Measurements from ENCODE around the gene KSR2. TPM values are rescaled to one million over a fixed set of nuclear protein-coding genes. Genes with fewer than 3 reads are reported as not detected.

Gene KSR2
- total and polyA plus RNA-seq, 10 of the 15 experiments (the other 5 are each of a cell fraction or from before 2014, with no cell fraction given) = under 0.01 to 1.5 (median 0.01) TPM; not detected in 3

GRCh38 chr12:117466677-117467362, 502.0 kb downstream of the KSR2 start (continued):
- no peak for TF ChIP-seq ZBTB40 (IDR thresholded peaks at IDR 0.05; ENCODE audit: borderline replicate concordance)
- no peak for TF ChIP-seq KDM1A (IDR thresholded peaks at IDR 0.05; ENCODE audit: borderline replicate concordance)

- WGBS (ENCODE audit: insufficient coverage, insufficient replicate concordance, low lambda C conversion rate, missing lambda C conversion rate) = 5% methylated on average over 3 of the region's 3 CpGs
Measured at GRCh38 chr12:117461732-117462131, 507.1 kb downstream of the KSR2 start.

More at GRCh38 chr12:117461732-117462131, 507.1 kb downstream of the KSR2 start:
- no peak overlapping the region for H3K27ac ChIP-seq (ENCODE audit: control insufficient read depth, insufficient read depth)
- no peak for ATAC-seq
- H3K27me3 ChIP-seq (replicated peaks in 1 of 2; ENCODE audit: control insufficient read depth in 2 of 2, insufficient read depth in 2 of 2, low read length in 1 of 2) = no peaks in the 10 kb centered on the region
- H3K4me2 ChIP-seq (ENCODE audit: control insufficient read depth, insufficient read depth) = no peak overlapping the region
- H2AFZ ChIP-seq (ENCODE audit: control insufficient read depth, low read depth, low read length) = no peak overlapping the region
- no TSS peak for BruUV-seq (replicated peaks)
- intact Hi-C loops (cut with micrococcal nuclease; ENCODE audit: unreplicated experiment) = no loop called here
- CTCF ChIA-PET = no interaction called here
- H3K4me3 ChIP-seq = no peak overlapping the region
- no peaks in the 10 kb centered on the region for H4K20me1 ChIP-seq (ENCODE audit: control insufficient read depth, insufficient read depth)
- no peaks in the 10 kb centered on the region for H3K79me2 ChIP-seq (ENCODE audit: control insufficient read depth, insufficient read depth, low read length)
- TF ChIP-seq CHD1 (IDR thresholded peaks at IDR 0.05; ENCODE audit: low read depth, low read length) = no peak
- no peak for TF ChIP-seq FOXK2 (IDR thresholded peaks at IDR 0.05)
- no peak for TF ChIP-seq ZNF274 (IDR thresholded peaks at IDR 0.05; ENCODE audit: insufficient read depth, insufficient read length)
- no peak for TF ChIP-seq CHD4 (IDR thresholded peaks at IDR 0.05)
- TF ChIP-seq CHD2 (IDR thresholded peaks at IDR 0.05; ENCODE audit: borderline replicate concordance, low read depth, low read length) = no peak
- TF ChIP-seq CEBPB (IDR thresholded peaks at IDR 0.05; ENCODE audit: borderline replicate concordance in 1 of 2, low read depth in 2 of 2, low read length in 2 of 2) = no peak
- TF ChIP-seq MTA3 (IDR thresholded peaks at IDR 0.05; ENCODE audit: borderline replicate concordance, low read length) = no peak
- POLR2A ChIA-PET = no interaction called here
- in situ Hi-C loops (cut with MboI) = no loop called here
- no peaks in the 10 kb centered on the region for H3K4me1 ChIP-seq (ENCODE audit: control insufficient read depth, insufficient read depth, low read length)
- DNase-seq (ENCODE audit: low read depth, low spot score) = no peak
- no peaks in the 10 kb centered on the region; the same call in 2 of the 3 replicates for H3K9me3 ChIP-seq (replicated peaks; ENCODE audit: control insufficient read depth, insufficient read depth, low read length)
- RAD21 ChIA-PET (ENCODE audit: unreplicated experiment) = no interaction called here
- H3K36me3 ChIP-seq (ENCODE audit: control insufficient read depth in 2 of 2, insufficient read depth in 2 of 2, low read length in 1 of 2) = no peaks in the 10 kb centered on the region
- no peak overlapping the region for H3K9ac ChIP-seq (ENCODE audit: control insufficient read depth, insufficient read depth, low read length)
- no peak for FAIRE-seq
- SMC1A ChIA-PET (ENCODE audit: uncharacterized antibody, unreplicated experiment) = no interaction called here

Measured in GM12878 (cell line).